Mammary epithelial cell (primary cell): ENCODE results near the gene SLC9C1.

Experiments used
- CTCF ChIP-seq, 2 donors: IDR thresholded peaks in 1 of 2; conservative IDR thresholded peaks in 1 of 2; 2 replicates each; pipeline ENCODE4 v1.5.1; 2011 to 2012; ENCODE audit warnings: inconsistent platforms in 2 of 2, low read length in 2 of 2, mild to moderate bottlenecking in 2 of 2, control low read depth in 1 of 2, low read depth in 1 of 2; ENCODE audit not compliant: insufficient read depth in 1 of 2; ENCODE audit errors: extremely low read depth in 1 of 2
- EZH2 ChIP-seq: IDR thresholded peaks from 2 replicates; pipeline ENCODE4 v1.6.1; 2012; ENCODE audit warnings: low read length, inconsistent platforms, borderline replicate concordance

- TF ChIP-seq CTCF (conservative IDR thresholded peaks at IDR 0.05 in 1 of 2, IDR thresholded peaks at IDR 0.05 in 1 of 2; ENCODE audit: extremely low read depth in 1 of 2, insufficient read depth in 1 of 2, low read depth in 1 of 2, low read length in 2 of 2) (no peak), EZH2 (no peak)
Measured at GRCh38 chr3:112092496-112093179, 201.4 kb downstream of the SLC9C1 start.
